GM18907 (cell line): ENCODE measurements around the gene MICOS13.

Experiments
- ATAC-seq: cut with Tn5 transposase; IDR thresholded peaks from one replicate; pipeline ENCODE4 v1.9.1; 2021; ENCODE audit warnings: mild to moderate bottlenecking, moderate library complexity; ENCODE audit not compliant: unreplicated experiment

The MICOS13 gene

DNA sequence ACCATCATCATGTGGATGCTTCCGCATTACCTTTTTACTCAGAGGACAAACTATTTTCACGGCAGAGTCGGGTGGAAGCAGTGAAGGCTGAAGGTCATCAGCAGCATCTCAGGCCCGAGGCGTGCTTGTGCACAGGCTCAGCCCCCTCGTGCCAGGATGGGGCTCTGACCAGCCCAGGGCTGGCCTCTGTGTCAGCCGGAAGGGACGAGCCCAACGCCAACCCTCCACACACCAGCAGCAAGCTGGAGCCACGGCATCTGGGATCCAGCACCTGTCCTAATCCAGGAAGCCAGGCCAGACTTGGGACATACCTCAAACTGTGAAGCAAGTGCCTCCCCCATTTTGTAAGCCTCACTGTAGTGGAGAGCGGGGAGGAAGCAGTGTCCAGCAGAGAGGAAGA, 11.1 kb downstream of the MICOS13 start:
- no peak for ATAC-seq

DNA sequence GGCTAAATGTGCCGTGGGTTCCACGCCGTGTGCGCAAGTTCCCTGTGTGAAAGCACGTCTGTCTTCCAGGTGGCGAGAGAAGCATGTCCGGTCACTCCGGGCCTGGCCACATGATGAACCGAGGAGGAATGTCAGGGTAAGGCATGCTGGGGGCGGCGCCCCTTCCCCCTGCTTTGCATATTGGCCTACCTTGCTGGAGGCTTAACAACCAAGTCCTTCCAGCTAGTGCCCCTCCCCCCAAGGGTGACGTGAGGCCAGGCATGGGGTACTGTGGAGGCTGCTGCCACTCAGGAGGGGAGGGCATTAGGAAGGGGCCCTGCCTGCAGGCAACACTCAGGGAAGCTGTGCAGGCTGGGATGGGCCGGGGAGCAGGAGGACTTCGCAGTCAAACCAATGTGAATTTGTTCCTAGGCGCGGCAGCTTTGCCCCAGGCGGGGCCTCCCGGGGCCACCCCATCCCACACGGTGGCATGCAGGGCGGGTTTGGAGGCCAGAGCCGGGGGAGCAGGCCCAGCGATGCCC, 12.5 kb downstream of the MICOS13 start:
- no peak for ATAC-seq

DNA sequence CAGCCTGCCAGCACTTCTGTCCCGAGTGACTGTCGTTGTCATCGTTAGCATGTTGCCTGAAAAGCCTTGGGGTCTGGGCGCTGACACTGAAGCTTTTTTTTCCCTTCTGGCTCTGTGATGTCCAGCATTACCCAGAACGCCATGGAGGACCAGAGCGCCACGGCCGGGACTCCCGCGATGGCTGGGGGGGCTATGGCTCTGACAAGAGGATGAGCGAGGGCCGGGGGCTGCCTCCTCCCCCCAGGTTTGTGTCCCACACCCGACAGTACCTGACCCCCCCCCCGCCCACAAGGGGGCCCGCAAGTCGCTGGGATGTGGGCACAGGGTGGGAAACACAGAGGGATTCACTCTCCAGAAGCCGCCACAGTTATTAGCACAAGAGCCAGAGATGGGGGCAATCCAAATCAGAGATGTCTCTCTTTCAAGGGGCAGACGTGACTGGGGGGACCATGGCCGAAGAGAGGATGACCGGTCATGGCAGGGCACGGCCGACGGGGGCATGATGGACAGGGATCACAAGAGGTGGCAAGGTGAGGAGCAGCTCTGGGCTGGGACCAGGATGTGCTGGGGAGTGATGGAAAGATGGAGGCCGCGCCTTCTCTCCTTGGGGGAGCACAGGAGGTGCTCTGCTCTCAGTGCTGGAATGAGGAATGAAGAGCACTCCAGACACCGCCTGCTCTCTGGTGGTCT, 13.2 kb downstream of the MICOS13 start:
- ATAC-seq, result no peak

DNA sequence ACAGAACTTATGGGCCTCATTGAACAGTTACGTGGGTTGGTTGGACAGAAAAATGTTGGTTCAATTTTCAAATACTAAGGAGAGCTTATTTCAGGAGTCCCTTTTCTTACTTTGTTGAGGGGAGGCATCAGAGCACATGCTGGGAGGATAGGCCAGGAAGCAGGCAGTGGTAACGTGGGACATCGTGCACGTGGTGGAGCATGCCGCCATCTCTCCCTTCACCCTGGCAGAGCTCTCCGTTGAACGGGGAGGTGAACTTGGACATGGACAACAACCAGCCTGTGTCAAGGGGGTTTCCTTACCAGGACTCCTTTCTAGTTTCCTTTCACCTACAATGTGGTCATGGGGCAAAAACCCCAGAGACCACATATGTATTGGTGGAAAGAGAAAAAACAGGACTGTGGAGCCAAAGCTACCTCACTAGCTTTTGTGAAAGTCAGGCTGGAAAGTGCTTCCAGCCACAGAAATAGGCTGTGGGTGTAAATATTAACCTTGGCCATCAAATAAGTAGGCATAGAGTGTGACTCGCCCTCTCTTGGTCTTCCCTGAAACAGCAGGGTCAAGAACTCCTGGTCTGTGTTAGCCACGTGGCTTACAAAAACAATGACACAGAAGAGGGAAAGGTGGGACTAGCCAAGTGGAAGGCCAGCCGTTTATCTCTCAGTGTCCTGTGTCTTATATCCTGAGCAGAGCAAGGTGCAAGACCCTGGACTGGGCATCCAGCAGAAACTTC, 14.4 kb downstream of the MICOS13 start:
- peak; percentile 56 for ATAC-seq

DNA sequence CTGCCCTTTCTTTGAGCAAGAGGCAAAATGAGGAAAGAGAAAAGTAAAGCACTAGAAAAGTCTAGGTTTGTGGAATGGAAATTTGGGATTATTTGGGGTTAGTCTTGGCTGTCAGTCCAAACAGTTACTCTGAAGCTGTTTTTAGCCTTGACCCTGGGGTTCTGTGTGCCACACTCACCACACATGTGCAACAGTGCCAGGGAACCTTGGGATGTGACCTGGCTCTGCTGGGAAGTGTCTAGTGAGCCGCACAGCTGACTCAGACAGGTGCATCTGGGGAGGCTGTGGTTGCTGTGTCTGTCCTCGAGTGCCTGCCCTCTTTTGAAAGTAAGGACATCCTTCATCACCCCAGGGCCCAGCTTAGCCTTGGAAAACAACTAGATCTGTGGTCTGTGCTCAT, 15.8 kb downstream of the MICOS13 start:
- ATAC-seq, result no peak

DNA sequence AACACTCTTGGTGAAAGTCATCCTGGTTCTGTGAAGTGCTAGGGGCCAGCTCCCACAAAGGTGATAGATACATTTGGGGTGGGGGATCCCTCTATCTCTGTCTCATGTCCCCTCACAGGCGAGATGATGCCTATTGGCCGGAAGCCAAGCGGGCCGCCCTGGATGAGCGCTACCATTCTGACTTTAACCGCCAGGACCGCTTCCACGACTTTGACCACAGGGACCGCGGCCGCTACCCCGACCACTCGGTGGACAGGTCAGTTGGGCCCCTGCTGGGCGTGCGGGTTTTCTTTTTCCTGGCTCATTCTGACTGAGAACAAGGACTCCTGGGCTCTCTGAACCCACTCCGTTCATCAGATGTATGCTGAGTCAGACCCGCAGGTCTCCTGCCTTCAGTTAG, 16.4 kb downstream of the MICOS13 start:
- ATAC-seq, result no peak

DNA sequence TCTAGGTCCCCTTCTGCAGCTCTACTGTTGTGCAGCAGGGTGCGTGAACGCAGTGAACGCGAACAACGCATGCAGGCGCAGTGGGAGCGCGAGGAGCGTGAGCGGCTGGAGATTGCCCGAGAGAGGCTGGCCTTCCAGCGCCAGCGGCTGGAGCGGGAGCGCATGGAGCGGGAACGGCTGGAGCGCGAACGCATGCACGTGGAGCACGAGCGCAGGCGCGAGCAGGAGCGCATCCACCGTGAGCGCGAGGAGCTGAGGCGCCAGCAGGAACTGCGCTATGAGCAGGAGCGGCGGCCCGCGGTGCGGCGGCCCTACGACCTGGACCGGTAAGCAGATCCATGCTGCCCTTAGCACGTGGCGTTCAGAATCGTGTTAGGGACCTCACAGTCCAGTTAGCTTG, 18.8 kb downstream of the MICOS13 start:
- no peak for ATAC-seq

DNA sequence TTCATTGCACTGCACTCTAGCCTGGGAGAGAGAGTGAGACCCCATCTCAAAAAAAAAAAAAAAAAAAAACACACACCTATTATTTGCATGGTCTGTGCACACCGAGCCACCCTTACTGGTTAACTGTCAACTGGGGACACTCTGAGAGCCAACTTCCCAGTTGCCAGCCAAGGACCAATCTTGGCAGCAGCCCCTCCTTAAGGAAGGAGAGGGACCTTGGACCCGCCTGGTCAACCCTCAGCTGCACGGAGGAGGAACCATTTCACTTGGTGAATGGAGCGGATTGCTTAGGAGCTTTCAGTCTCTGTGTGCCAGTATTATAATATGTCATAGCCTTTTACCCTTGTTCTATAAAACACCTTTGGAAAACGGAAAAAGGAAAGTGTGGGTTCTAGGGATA, 24.9 kb downstream of the MICOS13 start:
- no peak for ATAC-seq

DNA sequence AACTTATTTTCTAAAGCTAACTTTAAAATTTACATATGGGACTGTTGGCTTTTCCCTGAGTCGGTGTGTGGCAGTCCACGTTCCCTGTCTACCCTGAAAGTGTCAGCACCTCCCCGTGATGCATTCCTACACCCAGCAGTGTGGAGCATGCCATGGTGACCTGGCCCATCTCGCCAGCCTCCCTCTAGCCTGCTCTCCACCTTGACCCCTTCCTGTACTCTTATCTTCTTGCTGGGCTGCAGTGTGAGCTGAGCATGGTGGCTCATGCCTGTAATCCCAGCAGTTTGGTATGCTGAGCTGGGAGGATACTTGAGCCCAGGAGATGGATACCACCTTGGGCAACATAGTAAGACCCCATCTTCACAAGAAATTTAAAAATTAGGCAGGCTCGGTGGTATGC, 25.4 kb downstream of the MICOS13 start:
- no peak for ATAC-seq

DNA sequence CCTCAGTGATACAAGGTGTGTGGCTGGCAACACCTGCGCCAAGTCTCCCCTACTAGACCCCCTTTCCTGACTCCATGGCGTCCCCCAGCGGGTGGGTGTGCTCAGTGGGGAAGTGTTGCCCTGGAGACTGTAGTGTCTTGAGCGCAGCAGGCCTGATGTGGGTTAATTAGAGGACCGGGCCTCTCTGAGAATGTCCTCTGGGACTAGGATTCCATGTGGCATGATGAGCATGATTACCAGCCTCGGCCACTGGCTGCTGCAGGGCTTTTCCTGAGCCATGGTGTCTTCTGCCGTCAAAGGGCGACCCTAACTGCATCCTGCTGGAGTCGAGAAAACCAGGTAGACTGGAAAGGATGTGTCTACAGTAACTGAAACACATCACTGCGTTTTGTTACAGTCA, 28.1 kb downstream of the MICOS13 start:
- no peak for ATAC-seq

DNA sequence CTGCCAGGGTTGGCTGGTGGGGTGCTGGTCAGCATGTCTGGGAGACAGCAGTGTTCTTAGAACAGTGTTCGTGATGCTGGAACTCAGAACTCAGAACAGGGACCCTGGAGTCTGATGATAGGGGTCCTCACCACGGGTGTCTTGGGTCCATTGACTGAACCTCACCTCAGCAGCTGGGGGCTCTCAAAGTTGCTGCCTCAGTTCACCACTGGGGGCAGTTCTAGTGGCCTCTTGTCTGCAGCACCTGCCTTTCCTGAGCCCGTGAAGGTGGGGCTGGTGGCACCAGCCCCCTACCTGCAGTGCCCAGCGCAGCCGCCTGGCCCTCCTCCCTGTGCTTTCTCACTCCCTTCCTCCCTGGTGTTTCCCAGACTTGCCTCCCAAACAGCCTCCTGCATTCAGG, 29.0 kb downstream of the MICOS13 start:
- ATAC-seq, result no peak

DNA sequence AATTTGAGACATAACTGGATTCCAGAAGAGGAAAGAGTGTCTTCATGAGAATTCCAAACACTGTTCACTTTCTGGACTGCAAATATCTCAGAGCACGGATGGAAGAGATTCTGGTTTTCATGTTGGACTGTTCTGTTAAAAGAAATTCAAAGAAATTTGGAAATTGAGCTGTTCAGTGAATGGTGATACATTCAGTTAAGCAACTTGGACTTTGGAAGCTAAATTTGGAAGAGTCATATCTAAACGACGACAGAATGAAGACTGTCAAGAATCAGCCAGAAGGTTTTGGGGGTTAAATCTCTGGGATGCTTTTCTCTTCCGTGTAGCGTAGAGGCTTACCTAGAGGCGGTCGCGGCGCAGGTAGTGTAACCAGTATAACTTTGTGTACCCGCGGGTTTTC, 31.9 kb downstream of the MICOS13 start:
- ATAC-seq, result no peak

DNA sequence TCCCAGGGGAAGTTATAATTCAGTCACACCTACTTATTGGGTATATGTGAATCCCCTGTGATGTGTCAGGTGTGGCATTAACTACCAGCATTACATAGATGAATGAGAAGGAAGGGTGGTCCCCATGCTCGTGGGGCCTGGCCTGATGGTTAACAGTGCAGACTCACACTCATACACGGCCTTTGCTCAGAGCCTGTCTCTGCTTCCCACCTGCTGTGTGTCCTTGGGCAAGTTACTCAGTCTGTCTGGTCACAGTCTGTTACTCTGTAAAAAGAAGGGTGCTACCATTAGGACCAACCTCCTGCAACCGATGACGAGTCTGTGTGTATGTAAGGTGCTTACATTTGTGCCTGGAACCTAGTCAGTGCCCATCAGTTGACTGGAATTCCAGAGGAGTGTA, 33.6 kb downstream of the MICOS13 start:
- ATAC-seq, result no peak

DNA sequence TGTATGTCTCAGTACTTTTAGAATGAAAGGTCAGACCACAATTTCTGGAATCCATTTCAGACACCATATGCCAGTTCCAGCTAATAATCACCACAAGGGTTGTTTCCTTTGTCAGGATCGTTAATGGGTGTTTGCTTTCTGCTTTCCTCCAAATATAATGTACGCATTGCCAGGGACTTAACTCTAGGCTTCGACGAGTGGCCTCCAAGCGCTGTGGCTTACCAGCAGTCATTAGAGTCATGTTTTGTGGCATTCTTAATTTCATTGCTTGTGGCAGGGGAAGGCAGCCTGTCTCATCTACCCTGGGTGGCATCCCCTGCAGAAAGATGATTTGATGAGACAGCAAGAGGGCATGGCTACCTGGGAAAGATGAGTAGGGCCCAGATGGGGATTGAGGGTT, 34.9 kb downstream of the MICOS13 start:
- no peak for ATAC-seq

DNA sequence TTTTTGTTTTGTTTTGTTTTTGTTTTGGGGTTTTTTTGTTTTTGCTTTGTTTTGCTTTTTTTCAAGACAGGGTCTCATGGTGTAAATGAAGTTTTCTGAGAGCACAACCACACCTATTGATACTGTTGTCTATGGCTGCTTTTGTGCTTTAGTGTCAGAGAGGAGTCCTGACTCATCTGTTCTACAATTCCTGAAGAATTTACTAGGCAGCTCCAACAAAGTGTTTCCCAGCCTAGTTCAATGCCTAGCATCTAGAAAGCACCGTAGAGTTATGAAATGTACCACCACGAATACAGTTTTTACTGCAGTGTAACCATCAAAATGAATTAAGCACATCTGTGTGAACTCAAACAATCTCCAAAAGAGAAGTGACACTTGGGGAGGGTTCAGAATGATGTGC, 36.3 kb downstream of the MICOS13 start:
- no peak for ATAC-seq

DNA sequence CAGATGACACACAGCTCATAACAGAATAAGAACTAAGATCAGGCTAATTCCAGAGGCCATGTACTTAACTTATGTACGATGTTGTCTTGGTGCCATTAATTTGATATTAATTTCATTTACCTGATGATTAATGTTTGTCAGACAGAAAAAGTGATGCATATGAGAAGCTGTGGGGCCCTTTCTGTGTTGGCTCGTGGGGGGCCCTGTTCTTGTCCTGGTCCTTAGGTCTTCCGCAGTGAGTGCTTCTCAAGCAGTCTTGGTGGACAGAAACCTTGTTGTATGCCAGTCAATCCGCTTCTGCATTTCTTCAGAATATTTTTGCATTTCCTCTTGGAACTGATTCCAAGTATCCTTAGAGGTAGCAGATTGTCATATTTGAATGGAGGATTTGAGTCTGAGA, 37.3 kb downstream of the MICOS13 start:
- ATAC-seq, result no peak

DNA sequence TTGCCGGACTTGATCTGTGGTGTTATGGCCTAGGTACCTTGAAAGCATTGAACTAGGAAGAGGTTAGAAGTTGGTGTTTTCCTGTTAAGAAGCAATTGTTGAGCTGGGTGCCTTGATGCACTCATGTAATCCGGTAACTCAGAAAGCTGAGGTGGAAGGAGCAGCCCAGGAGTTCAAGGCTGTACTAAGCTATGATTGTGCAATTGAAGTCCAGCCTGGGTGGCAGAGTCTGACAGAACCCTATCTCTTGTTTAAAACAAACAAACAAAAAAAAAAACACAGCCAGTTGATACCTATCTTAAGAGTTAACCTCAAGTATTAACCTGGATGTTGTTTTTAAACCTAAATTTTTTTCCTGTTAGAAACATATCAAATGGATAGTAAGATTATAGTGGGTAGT, 38.1 kb downstream of the MICOS13 start:
- ATAC-seq, result no peak

DNA sequence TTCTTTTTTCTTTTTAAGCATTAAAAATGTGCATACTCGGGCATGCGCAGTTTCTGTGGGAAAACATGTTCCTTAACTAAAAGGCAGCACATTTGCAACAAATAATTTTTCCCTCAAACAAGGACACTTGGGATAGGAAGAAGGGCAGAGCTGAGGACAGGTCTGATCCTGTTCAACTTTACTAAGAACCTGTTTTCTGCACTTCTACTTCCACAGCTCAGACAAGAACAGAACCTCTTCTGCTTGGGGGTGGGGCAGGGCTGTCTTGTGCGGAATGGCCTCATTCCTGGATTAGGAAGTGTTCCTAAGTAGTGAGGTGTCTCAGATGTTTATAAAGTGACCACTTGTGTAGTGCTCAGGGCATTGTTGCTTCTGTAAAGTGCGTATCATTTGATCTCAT, 39.1 kb downstream of the MICOS13 start:
- ATAC-seq, result no peak

DNA sequence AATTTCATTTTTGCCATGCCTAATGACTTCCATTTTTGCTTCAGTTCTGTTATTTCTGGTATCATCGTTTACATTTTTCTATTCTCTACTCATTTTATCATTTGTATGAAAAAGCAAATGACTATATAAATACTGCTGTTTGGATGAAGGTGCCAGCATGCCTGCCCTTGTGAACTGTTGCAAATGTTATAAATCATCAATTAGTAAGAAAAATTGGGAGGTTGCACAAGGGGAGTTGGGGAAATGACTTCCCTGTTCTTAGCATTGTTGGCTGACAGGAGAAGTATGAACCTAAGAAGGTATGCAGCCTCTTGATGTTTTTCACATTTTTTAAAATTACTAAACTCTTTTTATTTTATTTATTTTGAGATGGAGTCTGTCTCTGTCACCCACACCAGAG, 42.3 kb downstream of the MICOS13 start:
- no peak for ATAC-seq

DNA sequence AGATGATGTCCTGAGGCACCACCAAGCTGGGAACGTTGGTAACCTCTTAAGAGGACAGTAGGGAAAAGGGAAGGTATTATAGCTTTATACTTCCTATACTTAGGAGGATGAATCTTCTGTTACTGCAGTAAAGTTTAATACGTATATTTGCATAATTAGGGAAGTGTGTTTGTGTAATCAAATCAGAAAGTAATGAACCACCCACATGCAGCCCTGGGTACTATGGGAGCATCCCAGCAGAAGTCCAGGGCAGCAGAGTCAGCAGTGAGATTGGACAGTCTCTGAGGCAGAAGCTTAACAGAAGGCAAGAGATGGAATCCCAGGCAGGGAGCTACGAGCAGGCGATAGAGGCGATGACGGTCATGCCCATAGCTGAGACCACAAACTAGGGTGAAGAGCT, 44.9 kb downstream of the MICOS13 start:
- ATAC-seq, result no peak

DNA sequence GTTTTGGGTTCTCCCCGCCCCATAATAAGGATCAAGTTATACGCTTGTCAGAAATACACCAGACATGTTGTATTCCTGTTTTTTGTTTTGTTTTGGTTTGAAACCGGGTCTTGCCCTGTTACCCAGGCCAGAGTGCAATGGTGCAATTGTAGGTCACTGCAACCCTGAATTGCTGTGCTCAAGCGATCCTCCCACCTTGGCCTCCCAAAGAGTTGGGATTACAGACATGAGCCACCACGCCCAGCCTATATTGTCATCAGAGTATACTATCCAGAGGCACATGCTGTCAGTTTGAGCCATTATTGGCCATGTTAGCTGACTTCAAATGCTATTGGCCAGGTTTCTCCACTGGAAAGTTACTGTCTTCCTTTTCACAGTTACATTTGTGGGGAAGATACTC, 47.7 kb downstream of the MICOS13 start:
- ATAC-seq, result no peak

DNA sequence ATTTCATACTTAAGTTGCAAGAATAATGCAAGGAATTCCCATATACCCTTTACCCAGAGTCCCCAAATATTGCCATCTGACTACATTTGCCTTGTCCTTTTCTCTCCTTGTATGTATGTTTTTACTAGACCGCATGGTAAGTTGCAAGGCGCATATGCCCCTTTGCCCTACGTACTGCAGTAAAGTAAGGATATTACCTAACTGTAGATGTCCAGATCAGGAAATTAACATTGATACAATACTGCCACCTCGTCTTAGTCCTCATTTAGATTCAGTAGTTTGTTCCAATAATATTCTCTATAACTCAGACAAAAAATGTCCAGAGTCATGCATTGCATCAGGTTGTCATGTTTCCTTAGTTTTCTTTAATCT, 48.1 kb downstream of the MICOS13 start:
- ATAC-seq, result no peak
